NB4 (cell line): ENCODE measurements around the gene SPATS2.

ENCODE experiments used
- MAX ChIP-seq: IDR thresholded peaks from 2 replicates; pipeline ENCODE4 v1.6.1; 2011; ENCODE audit warnings: low read depth, low read length
- POLR2A ChIP-seq: IDR thresholded peaks from 2 replicates; pipeline ENCODE4 v1.6.1; 2011; ENCODE audit warnings: mild to moderate bottlenecking; ENCODE audit not compliant: insufficient read length; ENCODE audit errors: extremely low read depth
- TF ChIP-seq, protein P1 (sequence below): IDR thresholded peaks from one replicate; pipeline ENCODE4 v1.5.1; 2012; ENCODE audit warnings: low read depth, low read length

DNA sequence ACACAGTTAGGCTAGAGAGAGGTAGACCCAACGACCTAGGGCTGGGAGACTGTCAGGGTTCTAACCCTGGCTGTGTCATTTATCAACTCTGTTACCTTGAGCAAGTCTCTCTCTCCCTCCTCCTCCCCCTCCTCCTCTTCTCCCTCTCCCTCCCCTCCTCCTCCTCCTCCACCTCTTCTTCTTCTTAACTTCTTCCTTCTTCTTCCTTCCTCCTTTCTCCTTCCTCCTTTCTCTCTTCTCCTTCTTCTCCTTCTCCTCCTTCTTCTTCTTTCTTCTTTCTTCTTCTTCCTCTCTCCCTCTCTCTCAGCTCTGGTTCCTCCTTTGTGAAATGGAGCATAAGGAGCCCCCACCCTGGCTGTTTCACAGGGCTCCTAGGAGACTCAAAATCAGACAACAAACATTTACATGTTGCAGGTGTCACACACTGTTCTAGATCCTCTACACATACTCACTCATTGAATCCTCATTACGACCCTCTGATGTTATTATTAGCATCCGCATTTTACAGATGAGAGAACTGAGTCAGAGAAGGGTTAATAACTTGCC, 169.3 kb downstream of the SPATS2 start:
- TF ChIP-seq, protein P1, sequence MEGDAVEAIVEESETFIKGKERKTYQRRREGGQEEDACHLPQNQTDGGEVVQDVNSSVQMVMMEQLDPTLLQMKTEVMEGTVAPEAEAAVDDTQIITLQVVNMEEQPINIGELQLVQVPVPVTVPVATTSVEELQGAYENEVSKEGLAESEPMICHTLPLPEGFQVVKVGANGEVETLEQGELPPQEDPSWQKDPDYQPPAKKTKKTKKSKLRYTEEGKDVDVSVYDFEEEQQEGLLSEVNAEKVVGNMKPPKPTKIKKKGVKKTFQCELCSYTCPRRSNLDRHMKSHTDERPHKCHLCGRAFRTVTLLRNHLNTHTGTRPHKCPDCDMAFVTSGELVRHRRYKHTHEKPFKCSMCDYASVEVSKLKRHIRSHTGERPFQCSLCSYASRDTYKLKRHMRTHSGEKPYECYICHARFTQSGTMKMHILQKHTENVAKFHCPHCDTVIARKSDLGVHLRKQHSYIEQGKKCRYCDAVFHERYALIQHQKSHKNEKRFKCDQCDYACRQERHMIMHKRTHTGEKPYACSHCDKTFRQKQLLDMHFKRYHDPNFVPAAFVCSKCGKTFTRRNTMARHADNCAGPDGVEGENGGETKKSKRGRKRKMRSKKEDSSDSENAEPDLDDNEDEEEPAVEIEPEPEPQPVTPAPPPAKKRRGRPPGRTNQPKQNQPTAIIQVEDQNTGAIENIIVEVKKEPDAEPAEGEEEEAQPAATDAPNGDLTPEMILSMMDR = no peak
- TF ChIP-seq MAX (no peak), POLR2A (no peak)
